Activated CD4-positive, alpha-beta T cell treated with anti-CD3 and anti-CD28 coated beads, Interleukin-2, Interleukin-6, amounts not matched to agents 100 ng/mL and 50 ng/mL, durations not matched to agents 16 hours and 8 hours (primary cell): ENCODE data around the gene CBLN1.

Source experiments
- DNase-seq: peaks from one replicate; pipeline ENCODE4 v3.0.0-alpha.2; 2020

Gene CBLN1

GRCh38 chr16:49281480-49281842 is at the start of gene CBLN1:
Gene CBLN1, minus strand, starts transcription at chr16:49281838. Its CDS starts 373 bp downstream, at chr16:49281465.
- no peak for DNase-seq

GRCh38 chr16:49330562-49331201 is 49.0 kb upstream of the CBLN1 start:
- no peak for DNase-seq

DNA sequence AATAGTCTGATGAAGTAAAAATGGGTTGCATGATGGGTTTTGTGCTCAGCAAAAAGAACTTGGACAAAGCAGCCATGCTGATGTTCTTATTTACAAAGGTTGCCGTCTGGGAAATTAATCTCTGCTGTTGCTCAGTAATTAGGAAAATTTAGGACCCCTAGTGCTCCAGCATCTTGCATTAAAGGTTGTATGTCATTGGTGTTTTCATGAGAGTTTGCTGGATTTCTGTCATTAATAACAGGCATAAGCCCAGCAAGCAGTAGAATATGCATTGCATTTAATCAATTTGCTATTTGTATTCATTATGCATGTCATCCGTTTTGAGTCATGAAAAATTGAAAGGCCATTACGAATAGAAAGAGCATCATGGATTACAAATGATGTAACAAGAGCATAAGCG is 46.7 kb upstream of the CBLN1 start:
- no peak for DNase-seq

GRCh38 chr16:49327466-49327865 is 45.8 kb upstream of the CBLN1 start:
- DNase-seq = no peak

DNA sequence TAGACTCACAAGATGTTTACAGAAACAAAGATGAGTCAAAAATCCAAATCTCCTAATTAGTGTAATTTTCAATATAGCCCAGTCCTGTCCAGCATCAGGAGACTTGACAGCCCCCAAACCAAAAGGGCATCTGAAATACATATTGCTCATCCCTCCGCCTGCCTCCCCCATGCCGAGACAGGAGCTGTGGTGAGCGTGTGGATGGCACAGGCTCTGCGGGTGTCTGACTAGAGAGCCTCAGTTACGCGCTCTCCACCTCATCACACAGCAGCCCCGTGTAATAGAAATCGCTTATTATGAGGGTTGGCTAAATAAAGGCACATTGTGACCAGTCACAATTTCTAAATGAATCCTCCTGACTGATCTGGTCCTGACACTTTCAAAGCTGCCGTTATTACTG is 43.1 kb upstream of the CBLN1 start:
- DNase-seq = no peak

DNA sequence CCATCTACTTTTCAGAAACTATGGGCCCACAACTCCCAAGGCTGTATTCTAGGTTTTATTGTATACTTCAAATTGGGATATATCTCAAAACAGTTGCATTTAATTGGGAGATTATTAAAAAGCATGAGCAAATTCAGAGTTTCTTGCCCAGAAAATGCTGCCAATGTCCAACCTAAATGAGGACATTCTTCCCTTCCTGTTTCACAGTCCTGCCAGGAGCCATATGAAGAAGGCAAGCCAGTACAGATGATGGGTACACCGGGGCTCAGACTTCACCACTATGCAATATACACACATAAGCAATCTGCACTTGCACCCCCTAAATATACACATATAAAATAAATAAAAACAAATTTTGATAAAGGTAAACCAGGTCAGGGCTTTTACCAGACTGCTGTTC is 34.0 kb upstream of the CBLN1 start:
- DNase-seq = no peak

DNA sequence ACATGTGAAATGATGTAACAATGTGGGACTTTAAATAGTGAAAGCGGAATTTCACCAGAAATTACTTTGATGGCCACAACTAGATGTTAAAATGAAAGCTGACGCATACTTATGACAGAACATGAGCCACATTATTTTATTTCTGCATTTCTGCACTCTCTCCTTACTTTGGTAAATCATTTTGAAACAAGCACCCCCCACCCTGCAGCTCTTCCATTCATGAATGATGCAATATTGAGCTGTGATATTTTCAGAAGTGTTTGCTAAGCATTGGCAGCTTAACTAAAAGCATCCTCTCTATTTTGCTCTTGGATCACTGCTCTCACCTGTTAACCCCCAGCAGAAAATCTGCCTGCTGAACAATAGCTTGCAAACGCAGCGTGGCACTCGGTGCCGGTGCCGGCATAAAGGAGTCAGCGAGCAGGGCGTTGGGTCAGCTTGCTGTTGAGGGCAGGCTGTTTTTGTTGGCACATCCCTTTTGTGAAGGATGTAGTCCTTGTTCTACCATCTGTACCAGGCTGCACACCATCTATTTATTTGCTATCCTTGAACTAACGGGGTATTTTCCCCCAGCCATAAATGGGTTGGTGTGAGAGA is 30.8 kb upstream of the CBLN1 start:
- no peak for DNase-seq

GRCh38 chr16:49311823-49312222 is 30.2 kb upstream of the CBLN1 start:
- no peak for DNase-seq

DNA sequence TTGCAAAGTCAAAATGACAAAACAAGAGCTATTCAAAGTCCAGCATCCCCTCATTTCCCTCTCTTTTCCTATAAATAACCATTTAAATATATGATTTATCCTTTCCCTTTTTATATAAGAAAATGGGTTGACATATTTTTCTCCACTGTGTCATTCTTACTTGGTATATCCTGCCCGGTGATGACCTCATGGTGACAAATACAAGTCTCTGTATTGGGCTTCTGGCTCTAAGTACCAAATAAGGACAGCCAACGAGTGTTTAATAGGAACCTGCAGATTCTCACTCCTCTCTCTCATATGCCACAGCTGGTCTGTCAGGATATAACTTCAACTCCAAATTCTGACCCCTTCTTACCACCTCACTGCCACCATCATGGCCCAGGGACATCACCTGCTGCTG is 25.5 kb upstream of the CBLN1 start:
- DNase-seq = no peak

- no peak for DNase-seq
Observed at GRCh38 chr16:49305406-49305805, 23.8 kb upstream of the CBLN1 start.

- DNase-seq = no peak
Observed at GRCh38 chr16:49292413-49292812, 10.8 kb upstream of the CBLN1 start.

DNA sequence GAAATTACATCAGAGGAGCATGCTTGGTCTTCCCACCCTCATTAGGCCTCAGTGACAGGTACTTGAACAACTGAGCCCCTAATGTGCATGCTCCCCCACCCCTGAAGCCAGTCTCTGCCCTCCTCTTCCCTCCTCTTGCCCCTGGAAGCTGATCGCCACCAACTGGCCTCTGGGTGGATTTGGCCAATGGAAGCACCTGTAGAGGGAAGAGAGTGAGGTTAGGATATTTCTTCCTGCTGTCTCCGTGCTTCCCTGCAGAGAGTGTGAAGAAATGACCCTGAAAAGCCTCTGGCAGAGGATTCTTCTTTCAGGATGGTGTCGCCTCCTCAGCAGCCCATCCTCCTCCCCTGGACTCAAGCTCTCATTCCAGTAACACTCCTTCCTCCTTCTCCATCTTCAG is 5.9 kb upstream of the CBLN1 start:
- no peak for DNase-seq

DNA sequence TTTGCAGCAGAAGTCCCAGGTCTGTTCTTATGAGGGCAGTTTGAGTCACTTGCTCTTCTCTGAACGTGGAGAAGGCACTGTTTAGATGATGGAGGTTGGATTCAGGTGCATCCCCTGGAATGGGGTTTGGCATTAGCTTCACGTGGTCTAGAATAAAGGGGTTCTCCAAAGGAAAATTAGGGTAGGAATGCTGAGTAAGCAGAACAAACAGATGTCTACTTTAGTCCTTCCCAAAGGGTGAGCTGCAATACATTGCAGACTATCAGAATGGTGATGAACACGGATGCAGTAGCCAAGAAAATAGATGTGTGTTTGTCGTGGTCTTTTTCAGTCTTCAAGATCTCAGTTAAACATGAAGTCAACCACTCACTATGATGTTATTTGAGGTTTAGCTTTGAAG is 3.3 kb upstream of the CBLN1 start:
- DNase-seq = no peak

DNA sequence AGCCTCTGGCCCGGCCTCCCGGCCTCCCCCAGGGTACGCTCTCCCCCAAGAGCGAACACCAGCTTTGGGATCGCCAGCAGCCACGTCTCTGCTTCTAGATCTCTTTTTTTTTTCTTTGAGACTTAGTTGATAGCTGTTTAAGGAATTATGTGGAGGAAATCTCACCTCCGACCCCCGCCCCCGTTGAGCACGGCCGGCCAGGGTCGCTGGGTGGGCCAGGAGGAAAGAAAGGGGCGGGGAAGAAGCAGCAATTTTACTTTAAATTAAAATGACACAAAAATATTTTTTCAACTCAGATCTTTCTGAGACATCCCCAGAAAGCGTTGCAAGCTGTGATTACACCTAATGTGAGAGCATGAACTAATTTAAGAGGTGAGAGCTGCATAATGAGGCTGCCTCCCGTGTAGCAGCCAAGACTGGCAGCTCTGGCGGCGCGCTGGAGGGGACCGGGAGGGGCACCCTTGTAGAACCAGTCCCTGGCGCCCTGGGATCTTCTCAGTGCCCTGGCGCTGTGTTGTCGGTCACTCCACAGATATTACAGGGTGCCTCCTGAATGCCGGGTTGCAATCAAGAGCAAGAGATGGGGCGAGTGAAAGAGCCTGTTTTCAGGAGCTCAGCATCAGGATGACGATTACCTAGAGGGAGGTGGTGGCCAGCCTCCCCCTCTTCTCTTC is 1.9 kb upstream of the CBLN1 start:
- no peak for DNase-seq

- no peak for DNase-seq
Observed at GRCh38 chr16:49282690-49283375, 1.2 kb upstream of the CBLN1 start.

- DNase-seq = peak; percentile 90
Observed at GRCh38 chr16:49281843-49282642, 405 bp upstream of the CBLN1 start.

- DNase-seq = no peak
Observed at GRCh38 chr16:49280841-49281371, 732 bp downstream of the CBLN1 start.

- DNase-seq = no peak
Observed at GRCh38 chr16:49280105-49280741, 1.4 kb downstream of the CBLN1 start.

DNA sequence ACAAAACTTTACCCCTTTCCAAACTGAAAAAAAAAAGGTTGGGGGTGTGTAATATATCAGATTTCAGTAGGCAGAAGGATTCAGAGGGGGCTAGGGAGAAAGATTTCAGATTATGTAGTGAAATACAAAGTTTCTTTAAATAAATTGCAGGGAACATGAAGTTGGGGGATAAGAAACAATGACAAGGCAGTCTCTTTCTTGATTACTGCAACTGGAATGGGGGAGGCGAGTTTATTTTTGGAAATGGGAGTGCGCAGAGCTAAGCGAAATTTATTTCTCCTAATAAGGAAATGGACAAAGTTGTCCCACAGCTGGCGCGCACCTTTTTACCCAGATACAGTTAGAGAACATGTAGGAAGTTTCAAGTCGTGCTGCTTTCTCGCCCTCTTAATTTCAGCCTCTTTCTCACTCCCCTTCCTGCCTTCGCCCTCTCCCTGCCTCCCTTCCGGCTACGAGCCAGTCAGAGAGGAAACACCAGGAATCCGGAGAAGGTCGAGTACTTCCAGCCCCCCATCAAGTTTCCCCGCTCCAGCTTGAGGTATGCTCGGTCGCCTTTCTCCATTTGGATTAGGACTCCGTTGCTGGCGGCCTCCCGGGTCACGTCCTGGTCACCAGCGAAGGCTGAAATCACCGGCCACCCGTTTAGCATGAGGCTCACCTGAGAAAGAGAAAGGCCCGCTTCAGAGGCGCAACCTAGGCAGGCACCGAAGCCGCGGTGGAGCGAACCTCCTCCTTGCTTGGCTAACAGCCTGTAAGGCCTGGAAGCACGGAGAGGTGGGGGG is 2.5 kb downstream of the CBLN1 start:
- DNase-seq = no peak

GRCh38 chr16:49278567-49278827 is 3.1 kb downstream of the CBLN1 start:
- no peak for DNase-seq

GRCh38 chr16:49277766-49278566 is 3.7 kb downstream of the CBLN1 start:
- no peak for DNase-seq
